Lower lobe of right lung (tissue), 2 donors: ENCODE results near the gene IL17REL. TPM values are rescaled to one million over a fixed set of nuclear protein-coding genes. Genes with fewer than 3 reads are reported as not detected.
A peak's percentile ranks its signal among the peaks of the same experiment; 100 is the strongest.

ENCODE experiments used
- ATAC-seq, 2 donors: fragments of 200-7000 bp; cut with Tn5 transposase; one replicate each; pipeline ENCODE4 v1.9.1; 2020 to 2022; ENCODE audit warnings: mild to moderate bottlenecking in 2 of 2, moderate library complexity in 2 of 2
- DNase-seq: peaks from one replicate; pipeline ENCODE4 v3.0.0-alpha.2; 2020
- H3K27ac ChIP-seq: fragments of 200-600 bp; one replicate; pipeline ENCODE4 v1.8.0; 2022
- H3K27me3 ChIP-seq: fragments of 200-600 bp; one replicate; pipeline ENCODE4 v1.8.0; 2022; ENCODE audit warnings: low read depth
- H3K36me3 ChIP-seq: fragments of 200-600 bp; one replicate; pipeline ENCODE4 v1.8.0; 2022; ENCODE audit warnings: mild to moderate bottlenecking
- H3K4me1 ChIP-seq: fragments of 200-600 bp; one replicate; pipeline ENCODE4 v1.8.0; 2022
- H3K4me3 ChIP-seq: fragments of 200-600 bp; one replicate; pipeline ENCODE4 v1.8.0; 2022; ENCODE audit warnings: mild to moderate bottlenecking
- H3K9me3 ChIP-seq: fragments of 200-600 bp; one replicate; pipeline ENCODE4 v1.8.0; 2022
- intact Hi-C: fragments of 100-400 bp; cut with DNase I; formaldehyde crosslinking; loops from one replicate; pipeline ENCODE4 v1.11.0; 2022
- total RNA-seq: library from RNA; stranded (reverse); fragmentation: NEBNext Ultra II Directional; extraction: Animal tissue kit (Norgen Biotek cat#: 25700); gene quantifications from one replicate; pipeline ENCODE4 v1.2.1, GENCODE V29; 2021
- TF ChIP-seq, protein P1 (sequence below): fragments of 200-600 bp; IDR thresholded peaks from one replicate; pipeline ENCODE4 v1.8.0; 2022; ENCODE audit warnings: antibody characterized with exemption, mild to moderate bottlenecking
- donor health status: DM: no; HTN: yes; CAD: no; lungs with severe emphysema.

Gene IL17REL
- total RNA-seq, 1 donor from 2014 or later = 0.09 TPM

DNA sequence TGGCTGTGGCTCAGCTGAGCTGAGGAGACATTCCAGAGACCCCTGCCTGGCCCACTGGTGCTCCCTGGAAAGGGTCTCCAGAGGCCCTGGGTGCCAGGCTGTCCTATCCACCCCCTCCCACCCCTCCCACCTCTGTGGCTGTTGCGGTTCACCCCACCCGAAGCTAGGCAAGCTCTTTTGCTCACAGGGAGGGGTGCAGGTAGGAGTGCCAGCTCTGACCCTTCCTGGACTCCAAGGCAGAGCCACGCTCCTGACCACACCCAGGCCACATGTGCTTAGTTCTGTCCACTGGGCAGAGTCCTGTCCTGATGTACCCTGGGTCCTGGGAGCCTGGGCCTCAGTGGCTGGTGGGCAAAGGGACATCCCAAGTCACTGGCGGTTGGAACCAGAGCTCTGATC, 16.4 kb downstream of the IL17REL start:
- Histone ChIP-seq H3K4me1 (peaks cover 8% of the 10 kb centered on the region), H3K36me3 (no peaks in the 10 kb centered on the region), H3K9me3 (peaks cover 1% of the 10 kb centered on the region), H3K27me3 (peaks cover 11% of the 10 kb centered on the region), H3K4me3 (no peak overlapping the region), H3K27ac (no peak overlapping the region)
- intact Hi-C loops = no loop called here
- ATAC-seq (no peak), DNase-seq (peak; percentile 35)
- TF ChIP-seq, protein P1, sequence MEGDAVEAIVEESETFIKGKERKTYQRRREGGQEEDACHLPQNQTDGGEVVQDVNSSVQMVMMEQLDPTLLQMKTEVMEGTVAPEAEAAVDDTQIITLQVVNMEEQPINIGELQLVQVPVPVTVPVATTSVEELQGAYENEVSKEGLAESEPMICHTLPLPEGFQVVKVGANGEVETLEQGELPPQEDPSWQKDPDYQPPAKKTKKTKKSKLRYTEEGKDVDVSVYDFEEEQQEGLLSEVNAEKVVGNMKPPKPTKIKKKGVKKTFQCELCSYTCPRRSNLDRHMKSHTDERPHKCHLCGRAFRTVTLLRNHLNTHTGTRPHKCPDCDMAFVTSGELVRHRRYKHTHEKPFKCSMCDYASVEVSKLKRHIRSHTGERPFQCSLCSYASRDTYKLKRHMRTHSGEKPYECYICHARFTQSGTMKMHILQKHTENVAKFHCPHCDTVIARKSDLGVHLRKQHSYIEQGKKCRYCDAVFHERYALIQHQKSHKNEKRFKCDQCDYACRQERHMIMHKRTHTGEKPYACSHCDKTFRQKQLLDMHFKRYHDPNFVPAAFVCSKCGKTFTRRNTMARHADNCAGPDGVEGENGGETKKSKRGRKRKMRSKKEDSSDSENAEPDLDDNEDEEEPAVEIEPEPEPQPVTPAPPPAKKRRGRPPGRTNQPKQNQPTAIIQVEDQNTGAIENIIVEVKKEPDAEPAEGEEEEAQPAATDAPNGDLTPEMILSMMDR = no peak

GRCh38 chr22:49995361-49996118, 17.0 kb downstream of the IL17REL start:
- no peak overlapping the region for H3K27ac ChIP-seq
- ATAC-seq (no peak), DNase-seq (peak; percentile 41)
- intact Hi-C loops = no loop called here
- TF ChIP-seq, protein P1 = no peak
- no peak overlapping the region for H3K4me3 ChIP-seq
- peaks cover 8% of the 10 kb centered on the region for H3K4me1 ChIP-seq
- H3K27me3 ChIP-seq = peaks cover 9% of the 10 kb centered on the region
- peaks cover 7% of the 10 kb centered on the region for H3K9me3 ChIP-seq
- no peaks in the 10 kb centered on the region for H3K36me3 ChIP-seq

- Histone ChIP-seq H3K9me3 (peaks cover 7% of the 10 kb centered on the region), H3K27ac (no peak overlapping the region), H3K4me3 (no peak overlapping the region), H3K36me3 (no peaks in the 10 kb centered on the region), H3K27me3 (peaks cover 4% of the 10 kb centered on the region), H3K4me1 (peaks cover 8% of the 10 kb centered on the region)
- DNase-seq = no peak
- intact Hi-C loops = no loop called here
- TF ChIP-seq, protein P1 = no peak
- ATAC-seq = no peak
These were observed 17.6 kb downstream of the IL17REL start for GRCh38 chr22:49995041-49995360.

DNA sequence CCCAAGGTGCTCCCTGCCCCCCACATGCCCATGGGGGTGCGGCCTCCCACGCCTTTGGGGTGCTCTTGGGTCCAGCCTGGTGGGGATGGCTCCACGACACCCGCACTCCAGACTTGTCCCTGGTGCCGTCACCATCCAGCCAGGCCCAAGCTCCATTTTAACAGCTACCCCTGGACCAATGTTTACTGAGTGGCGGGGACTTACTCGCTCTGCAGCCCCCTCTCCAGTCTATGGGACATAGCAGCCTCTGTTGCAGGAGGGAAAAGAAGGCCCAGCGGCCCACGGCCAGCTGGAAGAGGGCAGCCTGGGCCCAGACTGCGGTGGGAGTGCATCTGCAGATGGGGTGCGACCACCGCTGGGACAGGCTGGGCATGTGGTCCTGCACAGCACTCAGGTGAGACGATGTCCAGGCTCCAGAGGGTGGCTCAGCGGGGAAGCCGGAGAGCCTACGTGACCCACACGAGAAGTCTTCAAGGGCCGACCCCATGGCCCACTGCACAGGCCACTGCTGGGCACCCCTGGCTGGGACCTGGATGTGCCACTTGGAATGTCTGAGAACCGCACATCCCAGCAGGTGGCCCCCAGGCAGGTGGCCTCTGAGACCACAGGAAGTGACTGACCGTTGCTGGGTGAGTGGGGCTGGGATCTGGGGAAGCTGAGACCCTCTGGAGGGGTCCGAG, 18.1 kb downstream of the IL17REL start:
- intact Hi-C loops = no loop called here
- Histone ChIP-seq H3K27me3 (no peaks in the 10 kb centered on the region), H3K4me1 (peaks cover 8% of the 10 kb centered on the region), H3K36me3 (no peaks in the 10 kb centered on the region), H3K9me3 (peaks cover 7% of the 10 kb centered on the region), H3K27ac (no peak overlapping the region), H3K4me3 (no peak overlapping the region)
- DNase-seq = peak; percentile 42
- TF ChIP-seq, protein P1 = no peak
- ATAC-seq = no peak

DNA sequence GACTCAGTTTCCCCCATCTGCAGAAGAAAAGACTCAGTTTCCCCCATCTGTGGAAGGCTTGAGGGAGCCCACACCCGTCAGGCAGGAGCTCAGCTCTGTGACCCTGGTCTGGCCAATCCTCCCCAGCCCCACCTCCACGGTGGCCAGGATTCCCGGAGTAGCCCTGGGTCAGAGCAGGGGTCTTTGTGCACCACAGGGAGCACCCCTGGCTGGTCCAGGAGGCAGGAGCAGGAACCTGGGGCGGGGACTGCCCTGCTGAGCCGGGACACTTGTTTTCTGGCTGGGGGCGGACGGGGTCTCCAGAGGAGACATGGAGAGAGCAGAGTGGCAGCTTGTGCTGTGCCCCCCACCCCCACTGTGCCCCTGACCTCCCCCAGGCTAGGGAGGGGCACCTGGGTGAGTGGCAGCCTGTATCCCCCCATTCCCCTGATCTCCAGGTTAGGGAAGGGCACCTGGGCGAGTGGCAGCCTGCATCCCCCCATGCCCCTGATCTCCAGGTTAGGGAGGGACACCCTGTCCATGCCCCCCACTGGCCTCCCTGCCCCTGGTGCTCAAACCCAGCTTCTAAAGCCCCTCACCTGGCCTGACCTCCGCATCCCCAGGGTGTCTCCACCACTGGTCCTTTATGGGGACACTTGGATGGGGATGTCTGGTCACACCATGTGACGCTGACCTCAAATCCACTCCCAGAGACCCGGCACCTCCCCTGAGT, 18.8 kb downstream of the IL17REL start:
- H3K4me1 ChIP-seq = peaks cover 8% of the 10 kb centered on the region
- H3K27me3 ChIP-seq = no peaks in the 10 kb centered on the region
- peak in 1 of 2 donors; percentile 4 for ATAC-seq
- H3K9me3 ChIP-seq = peaks cover 7% of the 10 kb centered on the region
- no peak overlapping the region for H3K27ac ChIP-seq
- peak; percentile 33 for DNase-seq
- no peaks in the 10 kb centered on the region for H3K36me3 ChIP-seq
- intact Hi-C loops = no loop called here
- TF ChIP-seq, protein P1 = peak; percentile 6
- no peak overlapping the region for H3K4me3 ChIP-seq
